Common myeloid progenitor, CD34-positive (primary cell): Measurements from ENCODE around the gene KCNN2.

Experiments
- CTCF ChIA-PET: fragments of 350-600 bp; sonication (Branson Sonifier 250); formaldehyde crosslinking; loops from one replicate; lab custom pipeline; 2021; ENCODE audit warnings: antibody characterized with exemption; lab: Charles Lee
- POLR2A ChIA-PET: fragments of 350-600 bp; sonication (Branson Sonifier 250); formaldehyde crosslinking; loops from one replicate; lab custom pipeline; 2021; ENCODE audit warnings: antibody characterized with exemption; lab: Charles Lee
- DNase-seq, 3 donors: peaks; one replicate each; pipeline versions ENCODE4 v3.0.0 to v3.0.0-alpha.2; 2013
- H3K27ac ChIP-seq, 2 experiments: 1 replicate in 1 of 2; 2 replicates in 1 of 2; pipeline ENCODE4 v1.7.0; 2013; ENCODE audit warnings: inconsistent platforms in 2 of 2, low read length in 2 of 2, mild to moderate bottlenecking in 2 of 2, low read depth in 1 of 2, moderate library complexity in 1 of 2; ENCODE audit not compliant: severe bottlenecking in 2 of 2, insufficient read depth in 1 of 2, poor library complexity in 1 of 2
- H3K27me3 ChIP-seq, 5 experiments: replicated peaks in 2 of 5; 1 replicate in 3 of 5; 2 replicates in 2 of 5; pipeline versions ENCODE4 v1.6.1 to v1.7.0; 2013; ENCODE audit warnings: low read length in 4 of 5, mild to moderate bottlenecking in 2 of 5, moderate library complexity in 2 of 5, inconsistent platforms in 1 of 5; ENCODE audit not compliant: insufficient read depth in 5 of 5, control insufficient read depth in 4 of 5
- H3K36me3 ChIP-seq, 4 experiments: 1 replicate in 2 of 4; 2 replicates in 2 of 4; pipeline versions ENCODE4 v1.6.1 to v1.7.0; 2013; ENCODE audit warnings: low read length in 3 of 4, control low read depth in 1 of 4, mild to moderate bottlenecking in 1 of 4; ENCODE audit not compliant: control insufficient read depth in 4 of 4, insufficient read depth in 4 of 4
- H3K4me1 ChIP-seq, 4 experiments: 1 replicate in 3 of 4; 2 replicates in 1 of 4; pipeline versions ENCODE4 v1.6.1 to v1.7.1; 2013; ENCODE audit warnings: low read length in 3 of 4, mild to moderate bottlenecking in 3 of 4, control low read depth in 1 of 4, inconsistent platforms in 1 of 4, moderate library complexity in 1 of 4; ENCODE audit not compliant: control insufficient read depth in 4 of 4, insufficient read depth in 4 of 4; ENCODE audit errors: control extremely low read depth in 1 of 4
- H3K4me3 ChIP-seq, 7 experiments: 1 replicate in 4 of 7; 2 replicates in 3 of 7; pipeline versions ENCODE4 v1.5.1 to v1.7.0; 2013; ENCODE audit warnings: mild to moderate bottlenecking in 7 of 7, low read length in 6 of 7, moderate library complexity in 6 of 7, inconsistent platforms in 2 of 7, low read depth in 2 of 7, control low read depth in 1 of 7; ENCODE audit not compliant: insufficient read depth in 4 of 7, control insufficient read depth in 1 of 7; ENCODE audit errors: extremely low read depth in 1 of 7
- H3K9me3 ChIP-seq, 5 experiments: 1 replicate in 4 of 5; 2 replicates in 1 of 5; pipeline versions ENCODE4 v1.6.1 to v1.7.1; 2013; ENCODE audit warnings: low read length in 4 of 5, mild to moderate bottlenecking in 2 of 5, inconsistent platforms in 1 of 5, low read depth in 1 of 5, moderate library complexity in 1 of 5; ENCODE audit not compliant: control insufficient read depth in 4 of 5, insufficient read depth in 2 of 5; ENCODE audit errors: control extremely low read depth in 1 of 5
- WGBS: methylation state at CpG from one replicate; pipeline ENCODE4 v1.1.5; 2013; ENCODE audit not compliant: insufficient coverage; 5-methylcytosine and 5-hydroxymethylcytosine counted together

The KCNN2 gene

GRCh38 chr5:114449860-114450421 is 88.1 kb downstream of the KCNN2 start:
- WGBS: 8% methylated on average over 15 of the region's 16 CpGs
- no peak overlapping the region for H3K27ac ChIP-seq
- H3K4me3 ChIP-seq: no peak overlapping the region
- H3K9me3 ChIP-seq: no peaks in the 10 kb centered on the region
- H3K4me1 ChIP-seq: no peaks in the 10 kb centered on the region
- ChIA-PET POLR2A (no interaction called here), CTCF (interaction anchor here (1.0 to 7.0 kb wide), 9 partner anchors 9 to 836 kb away, joined by 3 to 57 read pairs (median 4); no protein-coding TSS in a partner anchor)
- no peaks in the 10 kb centered on the region for H3K36me3 ChIP-seq
- peaks cover 0 to 14% (median 0%) of the 10 kb centered on the region in 5 experiments for H3K27me3 ChIP-seq
- peak; percentile 32 to 71 (median 71) for DNase-seq

- DNase-seq: no peak
- WGBS: 86% methylated on average over 1 of the region's 3 CpGs
- CTCF ChIA-PET: interaction anchor here (1.0 to 7.0 kb wide), 10 partner anchors 10 to 837 kb away, joined by 3 to 57 read pairs (median 4); no protein-coding TSS in a partner anchor
- POLR2A ChIA-PET: no interaction called here
- H3K9me3 ChIP-seq: no peaks in the 10 kb centered on the region
- no peaks in the 10 kb centered on the region for H3K4me1 ChIP-seq
- no peaks in the 10 kb centered on the region for H3K36me3 ChIP-seq
- H3K4me3 ChIP-seq: no peak overlapping the region
- peaks cover 0 to 14% (median 0%) of the 10 kb centered on the region in 5 experiments for H3K27me3 ChIP-seq
- H3K27ac ChIP-seq: no peak overlapping the region
Observed at GRCh38 chr5:114450437-114450836, 88.6 kb downstream of the KCNN2 start.

- CTCF ChIA-PET: no interaction called here
- POLR2A ChIA-PET: no interaction called here
- DNase-seq: no peak
- Histone ChIP-seq H3K27ac (no peak overlapping the region), H3K4me1 (no peaks in the 10 kb centered on the region), H3K27me3 (peaks cover 0 to 17% (median 0%) of the 10 kb centered on the region in 5 experiments), H3K9me3 (no peaks in the 10 kb centered on the region), H3K36me3 (no peaks in the 10 kb centered on the region), H3K4me3 (no peak overlapping the region)
- 80% methylated on average over 2 of the region's 5 CpGs for WGBS
Observed at GRCh38 chr5:114458726-114459125, 96.9 kb downstream of the KCNN2 start.

GRCh38 chr5:114467171-114467570 is 105.3 kb downstream of the KCNN2 start:
- ChIA-PET POLR2A (no interaction called here), CTCF (interaction anchor here (1.1 kb wide), 1 partner anchor 16 kb away, joined by 3 read pairs; no protein-coding TSS in a partner anchor)
- Histone ChIP-seq H3K36me3 (no peaks in the 10 kb centered on the region), H3K27ac (no peak overlapping the region), H3K4me1 (no peaks in the 10 kb centered on the region), H3K9me3 (no peaks in the 10 kb centered on the region), H3K27me3 (peaks cover 0 to 2% (median 0%) of the 10 kb centered on the region in 5 experiments), H3K4me3 (no peak overlapping the region)
- DNase-seq: no peak
- WGBS: 93% methylated on average over 3 of the region's 5 CpGs

- ChIA-PET POLR2A (no interaction called here), CTCF (interaction anchor here (1.1 kb wide), 1 partner anchor 17 kb away, joined by 3 read pairs; no protein-coding TSS in a partner anchor)
- no peaks in the 10 kb centered on the region for H3K9me3 ChIP-seq
- no peak overlapping the region for H3K27ac ChIP-seq
- H3K4me1 ChIP-seq: no peaks in the 10 kb centered on the region
- no peak overlapping the region for H3K4me3 ChIP-seq
- H3K36me3 ChIP-seq: no peaks in the 10 kb centered on the region
- 6% methylated on average over 2 of the region's 3 CpGs for WGBS
- no peak for DNase-seq
- peaks cover 0 to 2% (median 0%) of the 10 kb centered on the region in 5 experiments for H3K27me3 ChIP-seq
Observed at GRCh38 chr5:114467729-114468128, 105.9 kb downstream of the KCNN2 start.

GRCh38 chr5:114469372-114469771 is 107.5 kb downstream of the KCNN2 start:
- CTCF ChIA-PET: no interaction called here
- Histone ChIP-seq H3K4me3 (no peak overlapping the region), H3K36me3 (no peaks in the 10 kb centered on the region), H3K27ac (no peak overlapping the region), H3K9me3 (no peaks in the 10 kb centered on the region), H3K4me1 (no peaks in the 10 kb centered on the region), H3K27me3 (peaks cover 0 to 2% (median 0%) of the 10 kb centered on the region in 5 experiments)
- no CpG with 5 or more reads among the region's 4 CpGs for WGBS
- POLR2A ChIA-PET: no interaction called here
- no peak for DNase-seq

GRCh38 chr5:114471529-114471928 is 109.7 kb downstream of the KCNN2 start:
- Histone ChIP-seq H3K27me3 (peaks cover 0 to 2% (median 0%) of the 10 kb centered on the region in 5 experiments), H3K27ac (no peak overlapping the region), H3K4me1 (no peaks in the 10 kb centered on the region), H3K36me3 (no peaks in the 10 kb centered on the region), H3K9me3 (no peaks in the 10 kb centered on the region), H3K4me3 (no peak overlapping the region)
- no peak for DNase-seq
- 90% methylated on average over 2 of the region's 2 CpGs for WGBS
- ChIA-PET POLR2A (no interaction called here), CTCF (no interaction called here)
